G401 (cell line): ENCODE data around the gene PPP6R2. TPM values are rescaled to one million over a fixed set of nuclear protein-coding genes. Genes with fewer than 3 reads are reported as not detected.

Experiments used
- DNase-seq: peaks from one replicate; pipeline ENCODE4 v3.0.0-alpha.2; 2015; ENCODE audit warnings: low spot score
- in situ Hi-C: cut with HindIII; loops from 2 replicates; pipeline ENCODE4 v1.10.0; 2016; ENCODE audit warnings: low sequenced_read_pairs, mixed read lengths
- total RNA-seq: library from RNA; depleted of rRNA; stranded (reverse); fragments of >200 nt; shearing (Covaris generic); gene quantifications from 2 replicates; pipeline ENCODE4 v1.2.3, GENCODE V29; 2014

Gene PPP6R2
- total RNA-seq, 1 experiment from 2014 or later: 77.8 TPM

- no peak for DNase-seq
- in situ Hi-C loops: no loop called here
These were observed 37.7 kb upstream of the PPP6R2 start for GRCh38 chr22:50305393-50305922.

GRCh38 chr22:50305923-50306566 is 37.1 kb upstream of the PPP6R2 start:
- in situ Hi-C loops: no loop called here
- peak; percentile 61 for DNase-seq

- in situ Hi-C loops: no loop called here
- DNase-seq: peak; percentile 87
These were observed 36.1 kb upstream of the PPP6R2 start, which contains the start of gene PLXNB2 for GRCh38 chr22:50306753-50307749. Gene PLXNB2, minus strand, starts transcription at chr22:50307646. Its CDS starts 17,062 bp downstream, at chr22:50290584.

- in situ Hi-C loops: no loop called here
- no peak for DNase-seq
These were observed 35.1 kb upstream of the PPP6R2 start for GRCh38 chr22:50307890-50308596.

GRCh38 chr22:50308597-50308935 is 34.6 kb upstream of the PPP6R2 start:
- in situ Hi-C loops: no loop called here
- DNase-seq: no peak

GRCh38 chr22:50308986-50309600 is 34.0 kb upstream of the PPP6R2 start:
- no peak for DNase-seq
- in situ Hi-C loops: no loop called here

- in situ Hi-C loops: no loop called here
- no peak for DNase-seq
These were observed 33.5 kb upstream of the PPP6R2 start for GRCh38 chr22:50309601-50309991.

GRCh38 chr22:50310031-50310722 is 33.0 kb upstream of the PPP6R2 start:
- no peak for DNase-seq
- in situ Hi-C loops: no loop called here

GRCh38 chr22:50310949-50311444 is 32.1 kb upstream of the PPP6R2 start:
- in situ Hi-C loops: no loop called here
- DNase-seq: no peak

GRCh38 chr22:50311606-50312351 is 31.3 kb upstream of the PPP6R2 start:
- DNase-seq: peak; percentile 32
- in situ Hi-C loops: no loop called here

GRCh38 chr22:50312371-50312770 is 30.8 kb upstream of the PPP6R2 start:
- no peak for DNase-seq
- in situ Hi-C loops: no loop called here

GRCh38 chr22:50313021-50313420 is 30.1 kb upstream of the PPP6R2 start:
- no peak for DNase-seq
- in situ Hi-C loops: no loop called here

- no peak for DNase-seq
- in situ Hi-C loops: no loop called here
These were observed 29.5 kb upstream of the PPP6R2 start for GRCh38 chr22:50313600-50313999.

- no peak for DNase-seq
- in situ Hi-C loops: no loop called here
These were observed 29.1 kb upstream of the PPP6R2 start for GRCh38 chr22:50314081-50314454.

GRCh38 chr22:50314455-50315288 is 28.5 kb upstream of the PPP6R2 start:
- in situ Hi-C loops: no loop called here
- DNase-seq: no peak

GRCh38 chr22:50315289-50316113 is 27.6 kb upstream of the PPP6R2 start:
- DNase-seq: no peak
- in situ Hi-C loops: no loop called here
